HG03064 (cell line): ENCODE results near the gene ZBED1.
A peak's percentile ranks its signal among the peaks of the same experiment; 100 is the strongest.
"Not testable (repeated sequence)": the region's sequence is repeated elsewhere in the genome, so short reads cannot be mapped to it uniquely, and the experiment has no call there.

Experiments used
- ATAC-seq: cut with Tn5 transposase; IDR thresholded peaks from one replicate; pipeline ENCODE4 v1.9.1; 2021; ENCODE audit warnings: low read depth; ENCODE audit not compliant: unreplicated experiment

The ZBED1 gene

GRCh38 chrX:2520539-2520938, 19.8 kb upstream of the ZBED1 start:
- no peak for ATAC-seq

GRCh38 chrX:2519638-2520037, 18.9 kb upstream of the ZBED1 start:
- ATAC-seq: not testable (repeated sequence)

- ATAC-seq: peak; percentile 7
Measured at GRCh38 chrX:2517055-2517454, 16.3 kb upstream of the ZBED1 start.

GRCh38 chrX:2516623-2517022, 15.8 kb upstream of the ZBED1 start:
- peak; percentile 58 for ATAC-seq

GRCh38 chrX:2514131-2514530, 13.4 kb upstream of the ZBED1 start:
- ATAC-seq: no peak

GRCh38 chrX:2513121-2513664, 12.4 kb upstream of the ZBED1 start:
- no peak for ATAC-seq

GRCh38 chrX:2512501-2512900, 11.7 kb upstream of the ZBED1 start:
- no peak for ATAC-seq

- ATAC-seq: no peak
Measured at GRCh38 chrX:2511326-2511725, 10.6 kb upstream of the ZBED1 start.

GRCh38 chrX:2508648-2509335, 8.0 kb upstream of the ZBED1 start:
- ATAC-seq: no peak

GRCh38 chrX:2507904-2508627, 7.3 kb upstream of the ZBED1 start:
- no peak for ATAC-seq

- no peak for ATAC-seq
Measured at GRCh38 chrX:2507196-2507595, 6.4 kb upstream of the ZBED1 start.

- not testable (repeated sequence) for ATAC-seq
Measured at GRCh38 chrX:2505341-2505740, 4.6 kb upstream of the ZBED1 start.

GRCh38 chrX:2504706-2505332, 4.0 kb upstream of the ZBED1 start:
- no peak for ATAC-seq

- no peak for ATAC-seq
Measured at GRCh38 chrX:2503591-2504500, 3.1 kb upstream of the ZBED1 start.

GRCh38 chrX:2502668-2503519, 2.1 kb upstream of the ZBED1 start:
- no peak for ATAC-seq

GRCh38 chrX:2502120-2502667, 1.4 kb upstream of the ZBED1 start:
- ATAC-seq: no peak

GRCh38 chrX:2501559-2502102, 855 bp upstream of the ZBED1 start:
- no peak for ATAC-seq

GRCh38 chrX:2500091-2500802, 529 bp downstream of the ZBED1 start:
- peak; percentile 55 for ATAC-seq
